ENCODE results near the gene RFT1.

Gene RFT1

GRCh38 chr3:53161820-53162671, 31.8 kb upstream of the RFT1 start:
- TF ChIP-seq CTCF (IDR thresholded peaks at IDR 0.05; ENCODE audit: control insufficient read depth, extremely low read depth, insufficient read depth), result no peak
- H3K4me3 ChIP-seq (ENCODE audit: low read depth, low read length), result peak overlapping the region; percentile 96
- DNase-seq (ENCODE audit: low read depth), result no peak

GRCh38 chr3:53161450-53161819, 31.2 kb upstream of the RFT1 start:
- TF ChIP-seq CTCF (IDR thresholded peaks at IDR 0.05; ENCODE audit: control insufficient read depth, extremely low read depth, insufficient read depth), result no peak
- DNase-seq (ENCODE audit: low read depth), result no peak
- peak overlapping the region; percentile 96 for H3K4me3 ChIP-seq (ENCODE audit: low read depth, low read length)

- H3K4me3 ChIP-seq (ENCODE audit: low read depth, low read length), result peak within 1 kb of the TSS; percentile 96
- TF ChIP-seq CTCF (IDR thresholded peaks at IDR 0.05; ENCODE audit: control insufficient read depth, extremely low read depth, insufficient read depth), result peak; percentile 37
- DNase-seq (ENCODE audit: low read depth), result peak; percentile 91
Measured at GRCh38 chr3:53160660-53161449, 30.6 kb upstream of the RFT1 start, which contains the start of gene PRKCD. Gene PRKCD, plus strand, starts transcription at chr3:53161209. Its CDS starts 17,214 bp downstream, at chr3:53178423.

GRCh38 chr3:53160061-53160659, 29.9 kb upstream of the RFT1 start:
- no peak for DNase-seq (ENCODE audit: low read depth)
- H3K4me3 ChIP-seq (ENCODE audit: low read depth, low read length), result peak overlapping the region; percentile 96
- TF ChIP-seq CTCF (IDR thresholded peaks at IDR 0.05; ENCODE audit: control insufficient read depth, extremely low read depth, insufficient read depth), result no peak

GRCh38 chr3:53159156-53160060, 29.2 kb upstream of the RFT1 start:
- H3K4me3 ChIP-seq (ENCODE audit: low read depth, low read length), result no peak overlapping the region
- no peak for TF ChIP-seq CTCF (IDR thresholded peaks at IDR 0.05; ENCODE audit: control insufficient read depth, extremely low read depth, insufficient read depth)
- DNase-seq (ENCODE audit: low read depth), result peak; percentile 83

GRCh38 chr3:53158765-53159155, 28.5 kb upstream of the RFT1 start:
- H3K4me3 ChIP-seq (ENCODE audit: low read depth, low read length), result no peak overlapping the region
- DNase-seq (ENCODE audit: low read depth), result no peak
- TF ChIP-seq CTCF (IDR thresholded peaks at IDR 0.05; ENCODE audit: control insufficient read depth, extremely low read depth, insufficient read depth), result no peak

Measured in LNCaP clone FGC (cell line).